Measurements from ENCODE around the gene RAB37. TPM values are rescaled to one million over a fixed set of nuclear protein-coding genes. Genes with fewer than 3 reads are reported as not detected.

RAB37 gene
- total and polyA plus RNA-seq, 9 of the 15 experiments (the other 6 are each of a cell fraction or from before 2014, with no cell fraction given) = 0.03 to 0.27 (median 0.11) TPM; not detected in 4

GRCh38 chr17:74776044-74776962 lies 39.2 kb downstream of the RAB37 start, which contains the start of gene NAT9 (continued):
- TF ChIP-seq PYGO2 (tag; IDR thresholded peaks at IDR 0.05) = no peak
- TF ChIP-seq EGR1 (conservative IDR thresholded peaks at IDR 0.05) = peak; percentile 93
- no peak for TF ChIP-seq NFE2L1 (tag; IDR thresholded peaks at IDR 0.05; ENCODE audit: borderline replicate concordance, low read depth)
- no peak for TF ChIP-seq AFF4 (CRISPR knock-in tag; IDR thresholded peaks at IDR 0.05)
- TF ChIP-seq, protein P1, sequence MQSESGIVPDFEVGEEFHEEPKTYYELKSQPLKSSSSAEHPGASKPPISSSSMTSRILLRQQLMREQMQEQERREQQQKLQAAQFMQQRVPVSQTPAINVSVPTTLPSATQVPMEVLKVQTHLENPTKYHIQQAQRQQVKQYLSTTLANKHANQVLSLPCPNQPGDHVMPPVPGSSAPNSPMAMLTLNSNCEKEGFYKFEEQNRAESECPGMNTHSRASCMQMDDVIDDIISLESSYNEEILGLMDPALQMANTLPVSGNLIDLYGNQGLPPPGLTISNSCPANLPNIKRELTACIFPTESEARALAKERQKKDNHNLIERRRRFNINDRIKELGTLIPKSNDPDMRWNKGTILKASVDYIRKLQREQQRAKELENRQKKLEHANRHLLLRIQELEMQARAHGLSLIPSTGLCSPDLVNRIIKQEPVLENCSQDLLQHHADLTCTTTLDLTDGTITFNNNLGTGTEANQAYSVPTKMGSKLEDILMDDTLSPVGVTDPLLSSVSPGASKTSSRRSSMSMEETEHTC (IDR thresholded peaks at IDR 0.05) = no peak
- no peak for TF ChIP-seq GATAD2A (IDR thresholded peaks at IDR 0.05)
- no peak for TF ChIP-seq ZNF518B (CRISPR knock-in tag; IDR thresholded peaks at IDR 0.05)
- no peak for TF ChIP-seq MYBL2 (IDR thresholded peaks at IDR 0.05; ENCODE audit: low read depth)
- TF ChIP-seq MYBL2 (CRISPR knock-in tag; IDR thresholded peaks at IDR 0.05; ENCODE audit: borderline replicate concordance) = no peak
- TF ChIP-seq, protein P2, sequence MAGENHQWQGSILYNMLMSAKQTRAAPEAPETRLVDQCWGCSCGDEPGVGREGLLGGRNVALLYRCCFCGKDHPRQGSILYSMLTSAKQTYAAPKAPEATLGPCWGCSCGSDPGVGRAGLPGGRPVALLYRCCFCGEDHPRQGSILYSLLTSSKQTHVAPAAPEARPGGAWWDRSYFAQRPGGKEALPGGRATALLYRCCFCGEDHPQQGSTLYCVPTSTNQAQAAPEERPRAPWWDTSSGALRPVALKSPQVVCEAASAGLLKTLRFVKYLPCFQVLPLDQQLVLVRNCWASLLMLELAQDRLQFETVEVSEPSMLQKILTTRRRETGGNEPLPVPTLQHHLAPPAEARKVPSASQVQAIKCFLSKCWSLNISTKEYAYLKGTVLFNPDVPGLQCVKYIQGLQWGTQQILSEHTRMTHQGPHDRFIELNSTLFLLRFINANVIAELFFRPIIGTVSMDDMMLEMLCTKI (IDR thresholded peaks at IDR 0.05; ENCODE audit: partially characterized antibody) = no peak
- peak; percentile 88 for TF ChIP-seq RBFOX2 (IDR thresholded peaks at IDR 0.05; ENCODE audit: low read depth, low read length)
- TF ChIP-seq SREBF2 (CRISPR knock-in tag; IDR thresholded peaks at IDR 0.05) = no peak

Data from K562 (cell line).